Measurements from ENCODE around the gene SNX17. TPM values are rescaled to one million over a fixed set of nuclear protein-coding genes. Genes with fewer than 3 reads are reported as not detected.
A peak's percentile ranks its signal among the peaks of the same experiment; 100 is the strongest.

The SNX17 gene
- total and polyA plus RNA-seq, 2 of the 13 experiments (the other 11 are each of a cell fraction or from before 2014, with no cell fraction given), result 75.0 to 109 TPM

DNA sequence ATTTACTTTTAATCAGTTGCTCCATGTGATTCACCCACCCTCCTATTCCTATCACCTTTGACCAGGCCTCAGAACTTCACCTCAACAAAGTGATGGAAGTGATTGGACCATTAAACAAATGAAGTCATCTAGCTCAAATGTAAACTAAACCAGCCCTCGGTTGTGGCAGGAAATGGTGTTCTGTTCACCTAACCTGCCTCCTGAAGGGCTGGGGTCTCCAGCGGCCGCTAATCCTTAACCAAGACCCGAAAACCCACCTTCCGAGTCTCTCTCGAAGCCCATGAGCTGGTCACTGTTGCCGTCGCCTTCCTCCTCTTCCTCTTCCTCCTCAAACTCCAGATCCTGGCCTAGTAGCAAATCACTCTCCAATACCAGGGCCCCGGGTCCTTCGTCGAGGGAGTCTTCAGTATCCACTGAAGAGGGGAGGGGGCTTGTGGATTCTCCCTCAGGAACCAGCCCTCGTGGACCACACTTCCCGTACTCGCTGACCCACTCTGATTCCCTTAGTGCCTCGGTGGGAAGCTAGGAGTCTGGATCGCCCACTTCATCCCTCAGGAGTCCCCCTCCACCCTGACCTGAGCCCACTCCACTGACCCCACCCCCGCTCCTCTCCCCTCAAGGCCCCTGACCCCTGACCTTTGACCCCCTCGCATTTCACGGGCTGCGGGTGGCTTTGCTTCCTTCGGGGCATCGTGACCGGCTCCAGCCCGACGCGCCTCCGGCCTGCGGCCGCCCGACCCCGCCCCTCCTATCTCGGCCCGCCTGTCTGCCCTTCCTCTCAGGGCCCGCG, 9.6 kb downstream of the SNX17 start (continued):
- TF ChIP-seq IRF2 (CRISPR knock-in tag; IDR thresholded peaks at IDR 0.05), result no peak; the same call in 1 of the 2 replicates
- TF ChIP-seq RORA (CRISPR knock-in tag; IDR thresholded peaks at IDR 0.05), result no peak
- no peak for TF ChIP-seq RFXANK (CRISPR knock-in tag; IDR thresholded peaks at IDR 0.05)
- TF ChIP-seq ZNF672 (CRISPR knock-in tag; IDR thresholded peaks at IDR 0.05), result no peak
- no peak for TF ChIP-seq IKZF4 (CRISPR knock-in tag; IDR thresholded peaks at IDR 0.05; ENCODE audit: borderline replicate concordance, low read depth, not compliant biosample characterization)
- TF ChIP-seq ZFP36L1 (CRISPR knock-in tag; IDR thresholded peaks at IDR 0.05), result peak; percentile 73; the same call in 1 of the 2 replicates
- no peak for TF ChIP-seq ZMAT5 (CRISPR knock-in tag; IDR thresholded peaks at IDR 0.05; ENCODE audit: borderline replicate concordance, low read depth)
- TF ChIP-seq, protein P1, sequence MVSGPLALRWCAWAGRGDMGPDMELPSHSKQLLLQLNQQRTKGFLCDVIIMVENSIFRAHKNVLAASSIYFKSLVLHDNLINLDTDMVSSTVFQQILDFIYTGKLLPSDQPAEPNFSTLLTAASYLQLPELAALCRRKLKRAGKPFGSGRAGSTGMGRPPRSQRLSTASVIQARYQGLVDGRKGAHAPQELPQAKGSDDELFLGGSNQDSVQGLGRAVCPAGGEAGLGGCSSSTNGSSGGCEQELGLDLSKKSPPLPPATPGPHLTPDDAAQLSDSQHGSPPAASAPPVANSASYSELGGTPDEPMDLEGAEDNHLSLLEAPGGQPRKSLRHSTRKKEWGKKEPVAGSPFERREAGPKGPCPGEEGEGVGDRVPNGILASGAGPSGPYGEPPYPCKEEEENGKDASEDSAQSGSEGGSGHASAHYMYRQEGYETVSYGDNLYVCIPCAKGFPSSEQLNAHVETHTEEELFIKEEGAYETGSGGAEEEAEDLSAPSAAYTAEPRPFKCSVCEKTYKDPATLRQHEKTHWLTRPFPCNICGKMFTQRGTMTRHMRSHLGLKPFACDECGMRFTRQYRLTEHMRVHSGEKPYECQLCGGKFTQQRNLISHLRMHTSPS (CRISPR knock-in tag; IDR thresholded peaks at IDR 0.05; ENCODE audit: low read depth), result no peak
- no peak for TF ChIP-seq FOXJ3 (CRISPR knock-in tag; IDR thresholded peaks at IDR 0.05; ENCODE audit: borderline replicate concordance)
- TF ChIP-seq ZNF317 (CRISPR knock-in tag; IDR thresholded peaks at IDR 0.05), result no peak
- TF ChIP-seq ZFP36 (IDR thresholded peaks at IDR 0.05; ENCODE audit: borderline replicate concordance, low read depth, low read length, partially characterized antibody), result no peak
- TF ChIP-seq, protein P2, sequence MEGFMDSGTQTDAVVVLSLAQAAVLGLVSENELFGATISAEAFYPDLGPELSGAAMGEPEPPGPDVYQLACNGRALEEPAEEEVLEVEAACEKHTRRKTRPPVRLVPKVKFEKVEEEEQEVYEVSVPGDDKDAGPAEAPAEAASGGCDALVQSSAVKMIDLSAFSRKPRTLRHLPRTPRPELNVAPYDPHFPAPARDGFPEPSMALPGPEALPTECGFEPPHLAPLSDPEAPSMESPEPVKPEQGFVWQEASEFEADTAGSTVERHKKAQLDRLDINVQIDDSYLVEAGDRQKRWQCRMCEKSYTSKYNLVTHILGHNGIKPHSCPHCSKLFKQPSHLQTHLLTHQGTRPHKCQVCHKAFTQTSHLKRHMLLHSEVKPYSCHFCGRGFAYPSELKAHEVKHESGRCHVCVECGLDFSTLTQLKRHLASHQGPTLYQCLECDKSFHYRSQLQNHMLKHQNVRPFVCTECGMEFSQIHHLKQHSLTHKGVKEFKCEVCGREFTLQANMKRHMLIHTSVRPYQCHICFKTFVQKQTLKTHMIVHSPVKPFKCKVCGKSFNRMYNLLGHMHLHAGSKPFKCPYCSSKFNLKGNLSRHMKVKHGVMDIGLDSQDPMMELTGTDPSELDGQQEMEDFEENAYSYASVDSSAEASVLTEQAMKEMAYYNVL (CRISPR knock-in tag; IDR thresholded peaks at IDR 0.05; ENCODE audit: borderline replicate concordance), result no peak
- peak; percentile 44; the same call in 1 of the 2 replicates for TF ChIP-seq NFIC (IDR thresholded peaks at IDR 0.05; ENCODE audit: low read length)
- no peak for TF ChIP-seq ZNF564 (CRISPR knock-in tag; IDR thresholded peaks at IDR 0.05)
- TF ChIP-seq IKZF1 (IDR thresholded peaks at IDR 0.05), result no peak
- 0 out of 2 replicates have a peak, but pooled peaks have one; percentile 25 for TF ChIP-seq TFDP2 (CRISPR knock-in tag; IDR thresholded peaks at IDR 0.05)
- 0 out of 2 replicates have a peak, but pooled peaks have one; percentile 14 for TF ChIP-seq CBFB (CRISPR knock-in tag; IDR thresholded peaks at IDR 0.05)
- TF ChIP-seq, protein P3, sequence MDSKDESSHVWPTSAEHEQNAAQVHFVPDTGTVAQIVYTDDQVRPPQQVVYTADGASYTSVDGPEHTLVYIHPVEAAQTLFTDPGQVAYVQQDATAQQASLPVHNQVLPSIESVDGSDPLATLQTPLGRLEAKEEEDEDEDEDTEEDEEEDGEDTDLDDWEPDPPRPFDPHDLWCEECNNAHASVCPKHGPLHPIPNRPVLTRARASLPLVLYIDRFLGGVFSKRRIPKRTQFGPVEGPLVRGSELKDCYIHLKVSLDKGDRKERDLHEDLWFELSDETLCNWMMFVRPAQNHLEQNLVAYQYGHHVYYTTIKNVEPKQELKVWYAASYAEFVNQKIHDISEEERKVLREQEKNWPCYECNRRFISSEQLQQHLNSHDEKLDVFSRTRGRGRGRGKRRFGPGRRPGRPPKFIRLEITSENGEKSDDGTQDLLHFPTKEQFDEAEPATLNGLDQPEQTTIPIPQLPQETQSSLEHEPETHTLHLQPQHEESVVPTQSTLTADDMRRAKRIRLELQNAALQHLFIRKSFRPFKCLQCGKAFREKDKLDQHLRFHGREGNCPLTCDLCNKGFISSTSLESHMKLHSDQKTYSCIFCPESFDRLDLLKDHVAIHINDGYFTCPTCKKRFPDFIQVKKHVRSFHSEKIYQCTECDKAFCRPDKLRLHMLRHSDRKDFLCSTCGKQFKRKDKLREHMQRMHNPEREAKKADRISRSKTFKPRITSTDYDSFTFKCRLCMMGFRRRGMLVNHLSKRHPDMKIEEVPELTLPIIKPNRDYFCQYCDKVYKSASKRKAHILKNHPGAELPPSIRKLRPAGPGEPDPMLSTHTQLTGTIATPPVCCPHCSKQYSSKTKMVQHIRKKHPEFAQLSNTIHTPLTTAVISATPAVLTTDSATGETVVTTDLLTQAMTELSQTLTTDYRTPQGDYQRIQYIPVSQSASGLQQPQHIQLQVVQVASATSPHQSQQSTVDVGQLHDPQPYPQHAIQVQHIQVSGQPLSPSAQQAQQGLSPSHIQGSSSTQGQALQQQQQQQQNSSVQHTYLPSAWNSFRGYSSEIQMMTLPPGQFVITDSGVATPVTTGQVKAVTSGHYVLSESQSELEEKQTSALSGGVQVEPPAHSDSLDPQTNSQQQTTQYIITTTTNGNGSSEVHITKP (CRISPR knock-in tag; IDR thresholded peaks at IDR 0.05; ENCODE audit: low read depth), result peak; percentile 27; the same call in 1 of the 2 replicates

Data from HepG2 (cell line).